HUES48 (cell line): ENCODE data around the gene ZNF485.

Source experiments
- H3K27ac ChIP-seq: one replicate; pipeline ENCODE4 v1.7.0; 2013; ENCODE audit warnings: low read depth, low read length, inconsistent platforms
- H3K27me3 ChIP-seq: 2 replicates; pipeline ENCODE4 v1.6.1; 2013; ENCODE audit warnings: mild to moderate bottlenecking, low read length; ENCODE audit not compliant: control insufficient read depth, insufficient read depth
- H3K36me3 ChIP-seq: 2 replicates; pipeline ENCODE4 v1.6.1; 2013; ENCODE audit warnings: low read length; ENCODE audit not compliant: control insufficient read depth, insufficient read depth
- H3K4me1 ChIP-seq: 2 replicates; pipeline ENCODE4 v1.6.1; 2013; ENCODE audit warnings: mild to moderate bottlenecking, low read length; ENCODE audit not compliant: control insufficient read depth, insufficient read depth
- H3K4me3 ChIP-seq: 2 replicates; pipeline ENCODE4 v1.5.1; 2013; ENCODE audit warnings: mild to moderate bottlenecking, low read depth, low read length
- H3K9ac ChIP-seq: 2 replicates; pipeline ENCODE4 v1.6.1; 2013; ENCODE audit warnings: mild to moderate bottlenecking, low read depth, low read length, moderate library complexity
- H3K9me3 ChIP-seq: 2 replicates; pipeline ENCODE4 v1.6.1; 2013; ENCODE audit warnings: low read length; ENCODE audit not compliant: control insufficient read depth, insufficient read depth

ZNF485 gene

GRCh38 chr10:43606323-43607198 lies at the start of gene ZNF485:
Gene ZNF485, plus strand, starts transcription at chr10:43606438. Its CDS starts 613 bp downstream, at chr10:43607051.
- H3K36me3 ChIP-seq: peaks cover 10% of the 10 kb centered on the region
- H3K4me1 ChIP-seq: peaks cover 4% of the 10 kb centered on the region; the same call in 1 of the 2 replicates
- peaks cover 9% of the 10 kb centered on the region; the same call in 1 of the 2 replicates for H3K9me3 ChIP-seq
- H3K27ac ChIP-seq: no peak within 1 kb of the TSS
- peak within 1 kb of the TSS; percentile 54 for H3K9ac ChIP-seq
- H3K27me3 ChIP-seq: no peaks in the 10 kb centered on the region
- peak within 1 kb of the TSS; percentile 80 for H3K4me3 ChIP-seq

- H3K27me3 ChIP-seq: no peaks in the 10 kb centered on the region
- no peak overlapping the region for H3K4me3 ChIP-seq
- no peak overlapping the region for H3K9ac ChIP-seq
- H3K4me1 ChIP-seq: no peaks in the 10 kb centered on the region
- peaks cover 28% of the 10 kb centered on the region for H3K36me3 ChIP-seq
- no peak overlapping the region for H3K27ac ChIP-seq
- peaks cover 70% of the 10 kb centered on the region for H3K9me3 ChIP-seq
Observed at GRCh38 chr10:43557214-43557613, 49.0 kb upstream of the ZNF485 start.

GRCh38 chr10:43569681-43570080 lies 36.6 kb upstream of the ZNF485 start:
- H3K9me3 ChIP-seq: peaks cover 6% of the 10 kb centered on the region; the same call in 1 of the 2 replicates
- peaks cover 32% of the 10 kb centered on the region for H3K36me3 ChIP-seq
- no peak overlapping the region for H3K4me3 ChIP-seq
- no peak overlapping the region for H3K27ac ChIP-seq
- H3K9ac ChIP-seq: no peak overlapping the region
- peaks cover 16% of the 10 kb centered on the region for H3K27me3 ChIP-seq
- H3K4me1 ChIP-seq: peaks cover 8% of the 10 kb centered on the region; the same call in 1 of the 2 replicates

GRCh38 chr10:43570971-43571370 lies 35.3 kb upstream of the ZNF485 start:
- no peak overlapping the region for H3K9ac ChIP-seq
- H3K9me3 ChIP-seq: peaks cover 18% of the 10 kb centered on the region
- peaks cover 8% of the 10 kb centered on the region; the same call in 1 of the 2 replicates for H3K4me1 ChIP-seq
- no peak overlapping the region for H3K4me3 ChIP-seq
- H3K27ac ChIP-seq: no peak overlapping the region
- peaks cover 29% of the 10 kb centered on the region for H3K27me3 ChIP-seq
- H3K36me3 ChIP-seq: peaks cover 31% of the 10 kb centered on the region

GRCh38 chr10:43573250-43574000 lies 32.8 kb upstream of the ZNF485 start:
- Histone ChIP-seq H3K27ac (no peak overlapping the region), H3K36me3 (peaks cover 12% of the 10 kb centered on the region; the same call in 1 of the 2 replicates), H3K27me3 (peaks cover 30% of the 10 kb centered on the region), H3K4me3 (peak overlapping the region; percentile 61), H3K9ac (no peak overlapping the region), H3K9me3 (peaks cover 22% of the 10 kb centered on the region), H3K4me1 (peaks cover 8% of the 10 kb centered on the region; the same call in 1 of the 2 replicates)

- H3K4me3 ChIP-seq: peak within 1 kb of the TSS; percentile 61
- peaks cover 22% of the 10 kb centered on the region for H3K9me3 ChIP-seq
- peak within 1 kb of the TSS; percentile 57 for H3K9ac ChIP-seq
- H3K27me3 ChIP-seq: peaks cover 30% of the 10 kb centered on the region
- H3K4me1 ChIP-seq: peaks cover 8% of the 10 kb centered on the region; the same call in 1 of the 2 replicates
- H3K36me3 ChIP-seq: peaks cover 9% of the 10 kb centered on the region; the same call in 1 of the 2 replicates
- peak within 1 kb of the TSS; percentile 29 for H3K27ac ChIP-seq
Observed at GRCh38 chr10:43574001-43574892, 32.0 kb upstream of the ZNF485 start, which contains the start of gene ZNF239. Gene ZNF239, minus strand, starts transcription at chr10:43574616. Its CDS starts 16,537 bp downstream, at chr10:43558079.

GRCh38 chr10:43574906-43575305 lies 31.3 kb upstream of the ZNF485 start:
- peaks cover 8% of the 10 kb centered on the region; the same call in 1 of the 2 replicates for H3K4me1 ChIP-seq
- H3K9ac ChIP-seq: no peak overlapping the region
- no peak overlapping the region for H3K27ac ChIP-seq
- H3K4me3 ChIP-seq: peak overlapping the region; percentile 61
- H3K9me3 ChIP-seq: peaks cover 22% of the 10 kb centered on the region
- peaks cover 30% of the 10 kb centered on the region for H3K27me3 ChIP-seq
- peaks cover 2% of the 10 kb centered on the region; the same call in 1 of the 2 replicates for H3K36me3 ChIP-seq

GRCh38 chr10:43576062-43576461 lies 30.2 kb upstream of the ZNF485 start:
- Histone ChIP-seq H3K4me1 (peaks cover 8% of the 10 kb centered on the region; the same call in 1 of the 2 replicates), H3K36me3 (no peaks in the 10 kb centered on the region), H3K9me3 (peaks cover 28% of the 10 kb centered on the region), H3K9ac (no peak overlapping the region), H3K4me3 (no peak overlapping the region), H3K27me3 (peaks cover 30% of the 10 kb centered on the region), H3K27ac (no peak overlapping the region)

- peaks cover 28% of the 10 kb centered on the region for H3K9me3 ChIP-seq
- H3K27me3 ChIP-seq: peaks cover 30% of the 10 kb centered on the region
- no peak overlapping the region for H3K4me3 ChIP-seq
- peaks cover 8% of the 10 kb centered on the region; the same call in 1 of the 2 replicates for H3K4me1 ChIP-seq
- H3K36me3 ChIP-seq: no peaks in the 10 kb centered on the region
- H3K9ac ChIP-seq: no peak overlapping the region
- no peak overlapping the region for H3K27ac ChIP-seq
Observed at GRCh38 chr10:43576580-43576979, 29.7 kb upstream of the ZNF485 start.

- no peaks in the 10 kb centered on the region for H3K36me3 ChIP-seq
- H3K9me3 ChIP-seq: peaks cover 20% of the 10 kb centered on the region
- no peak overlapping the region for H3K9ac ChIP-seq
- no peaks in the 10 kb centered on the region for H3K4me1 ChIP-seq
- no peak overlapping the region for H3K27ac ChIP-seq
- no peak overlapping the region for H3K4me3 ChIP-seq
- H3K27me3 ChIP-seq: no peaks in the 10 kb centered on the region
Observed at GRCh38 chr10:43584051-43584450, 22.2 kb upstream of the ZNF485 start.
